K562 (cell line): ENCODE data around the gene NR0B2. TPM values are rescaled to one million over a fixed set of nuclear protein-coding genes. Genes with fewer than 3 reads are reported as not detected.

Experiments
- BMI1 ChIP-seq: fragments of 150-350 bp; IDR thresholded peaks from 2 replicates; pipeline ENCODE4 v1.6.1; 2014; ENCODE audit warnings: low read length
- CLOCK ChIP-seq: fragments of 250-450 bp; sonication (Bioruptor Pico); IDR thresholded peaks from 2 replicates; pipeline ENCODE4 v1.4.0; 2020; ENCODE audit warnings: mild to moderate bottlenecking, moderate library complexity, borderline replicate concordance
- ETV1 ChIP-seq: fragments of 450-650 bp; conservative IDR thresholded peaks from 2 replicates; pipeline ENCODE4 v1.6.1; 2016; ENCODE audit warnings: missing genetic modification characterization, control low read depth, low read depth, missing compliant biosample characterization
- FOXA3 ChIP-seq, 2 experiments: fragments of 450-650 bp in 1 of 2; sonication (generic) in 1 of 2; formaldehyde crosslinking; IDR thresholded peaks in 1 of 2; conservative IDR thresholded peaks in 1 of 2; 2 replicates each; pipeline versions ENCODE4 v1.4.0 to v1.8.0; 2020 to 2022; ENCODE audit warnings: mild to moderate bottlenecking in 2 of 2, missing genetic modification reagents in 1 of 2
- GATA2 ChIP-seq: sonication (generic); formaldehyde crosslinking; IDR thresholded peaks from 2 replicates; pipeline ENCODE4 v1.4.0; 2020; ENCODE audit warnings: mild to moderate bottlenecking, missing genetic modification reagents
- JUNB ChIP-seq: fragments of 450-650 bp; formaldehyde crosslinking; conservative IDR thresholded peaks from 2 replicates; pipeline ENCODE4 v1.4.0; 2020; ENCODE audit warnings: mild to moderate bottlenecking
- KLF6 ChIP-seq: fragments of 250-450 bp; sonication (Bioruptor Pico); IDR thresholded peaks from 2 replicates; pipeline ENCODE4 v1.4.0; 2020; ENCODE audit warnings: mild to moderate bottlenecking, moderate library complexity, borderline replicate concordance
- MAX ChIP-seq: sonication (generic); formaldehyde crosslinking; IDR thresholded peaks from 2 replicates; pipeline ENCODE4 v1.9.0; 2022; ENCODE audit warnings: mild to moderate bottlenecking, missing genetic modification reagents
- MTA2 ChIP-seq: fragments of 450-650 bp; IDR thresholded peaks from 2 replicates; pipeline ENCODE4 v1.6.1; 2016; ENCODE audit warnings: low read depth
- NEUROD1 ChIP-seq: fragments of 150-350 bp; IDR thresholded peaks from 2 replicates; pipeline ENCODE4 v1.6.1; 2014; ENCODE audit warnings: borderline replicate concordance, low read length, low read depth; ENCODE audit not compliant: partially characterized antibody
- NFIC ChIP-seq: fragments of 450-650 bp; IDR thresholded peaks from 2 replicates; pipeline ENCODE4 v1.6.1; 2017; ENCODE audit warnings: mild to moderate bottlenecking, inconsistent platforms
- PHF20 ChIP-seq: fragments of 450-650 bp; IDR thresholded peaks from 2 replicates; pipeline ENCODE4 v1.6.1; 2018; ENCODE audit not compliant: partially characterized antibody
- RBM25 ChIP-seq: fragments of 200-400 bp; formaldehyde crosslinking; IDR thresholded peaks from 2 replicates; pipeline ENCODE4 v1.6.1; 2018; ENCODE audit warnings: low read length, low read depth, moderate library complexity; ENCODE audit not compliant: severe bottlenecking
- TCF3 ChIP-seq: sonication (generic); formaldehyde crosslinking; IDR thresholded peaks from 2 replicates; pipeline ENCODE4 v1.4.0; 2020; ENCODE audit warnings: mild to moderate bottlenecking, missing genetic modification reagents
- USF1 ChIP-seq: sonication (generic); formaldehyde crosslinking; IDR thresholded peaks from 2 replicates; pipeline ENCODE4 v1.9.0; 2022; ENCODE audit warnings: mild to moderate bottlenecking, missing genetic modification reagents
- XRCC4 ChIP-seq: IDR thresholded peaks from one replicate; pipeline ENCODE4 v1.6.1; 2011; ENCODE audit not compliant: insufficient read depth, insufficient read length; ENCODE audit errors: extremely low read depth
- ZNF592 ChIP-seq: fragments of 450-650 bp; IDR thresholded peaks from 2 replicates; pipeline ENCODE4 v1.6.1; 2017; ENCODE audit warnings: antibody characterized with exemption, mild to moderate bottlenecking
- ZNF77 ChIP-seq: fragments of 250-450 bp; sonication (Bioruptor Pico); IDR thresholded peaks from 2 replicates; pipeline ENCODE4 v1.5.0; 2020
- polyA plus RNA-seq, 8 experiments: library from polyadenylated mRNA; depleted of rRNA in 4 of 8; stranded (reverse) in 5 of 8; unstranded in 3 of 8; fragments of >200 nt; fragmentation: Nextera tagmentation in 2 of 8; fragmentation: Illumina TruSeq in 1 of 8; extraction: Ambion mirVana in 2 of 8; extraction: Trizol in 1 of 8; gene quantifications; 2 replicates each; pipeline versions ENCODE4 v1.2.1 to v1.2.3, GENCODE V29; 2011 to 2014; ENCODE audit warnings: inconsistent platforms in 1 of 8, missing spikeins in 1 of 8
- total RNA-seq, 7 experiments: library from RNA; depleted of rRNA in 6 of 7; stranded (reverse); fragments of >200 nt in 6 of 7; fragmentation: Illumina TruSeq in 2 of 7; extraction: Trizol in 2 of 7; gene quantifications; 2 replicates each; pipeline versions ENCODE4 v1.2.1 to v1.2.3, GENCODE V29; 2011 to 2021; ENCODE audit warnings: low replicate concordance in 1 of 7
- TF ChIP-seq, protein P1 (sequence below): IDR thresholded peaks from 2 replicates; pipeline ENCODE4 v1.6.1; 2011; ENCODE audit not compliant: insufficient read length; ENCODE audit errors: extremely low read depth

NR0B2 gene
- total and polyA plus RNA-seq, 9 of the 15 experiments (the other 6 are each of a cell fraction or from before 2014, with no cell fraction given), result not detected

DNA sequence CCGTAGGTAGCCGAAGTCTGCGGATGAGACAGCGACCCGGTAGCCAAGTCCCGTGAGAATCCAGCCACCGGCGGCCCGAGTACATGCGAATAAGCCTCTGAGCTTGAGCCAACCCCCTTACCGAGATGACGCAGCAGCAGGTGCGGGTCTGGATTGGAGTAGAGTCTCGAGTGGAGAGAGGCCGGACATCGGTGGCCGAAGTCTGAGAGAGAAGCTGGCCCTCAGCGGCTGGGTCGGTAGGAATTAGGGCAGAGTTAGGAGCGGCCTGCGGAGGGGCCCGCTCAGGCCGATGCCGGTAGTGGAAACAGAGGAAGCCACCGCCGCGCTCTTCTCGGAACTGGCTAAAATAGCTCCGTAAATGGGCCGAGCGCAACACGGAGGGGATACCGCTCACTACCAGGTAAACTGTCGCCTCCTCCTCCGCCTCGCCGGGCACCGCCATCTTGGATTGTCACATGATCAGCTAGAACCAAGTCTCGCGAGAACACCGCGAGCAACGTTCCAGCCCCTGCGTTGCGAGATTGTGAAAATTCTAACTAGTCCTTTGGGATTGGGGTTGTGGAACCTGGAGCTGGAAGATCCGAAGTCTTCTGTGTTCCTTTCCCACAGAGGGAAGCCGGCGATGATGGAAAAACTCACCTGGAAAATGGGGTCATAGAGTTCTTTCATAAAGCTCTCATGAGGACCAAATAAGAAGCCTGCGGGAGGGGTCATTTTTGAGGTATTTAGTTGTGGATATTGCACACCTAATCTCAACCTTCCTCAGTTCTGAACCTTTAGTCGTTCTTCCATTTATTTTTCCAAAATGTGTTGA lies 13.6 kb downstream of the NR0B2 start, which contains the start of gene GPATCH3 (continued):
- TF ChIP-seq, protein P1, sequence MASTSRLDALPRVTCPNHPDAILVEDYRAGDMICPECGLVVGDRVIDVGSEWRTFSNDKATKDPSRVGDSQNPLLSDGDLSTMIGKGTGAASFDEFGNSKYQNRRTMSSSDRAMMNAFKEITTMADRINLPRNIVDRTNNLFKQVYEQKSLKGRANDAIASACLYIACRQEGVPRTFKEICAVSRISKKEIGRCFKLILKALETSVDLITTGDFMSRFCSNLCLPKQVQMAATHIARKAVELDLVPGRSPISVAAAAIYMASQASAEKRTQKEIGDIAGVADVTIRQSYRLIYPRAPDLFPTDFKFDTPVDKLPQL, result peak; percentile 73
- no peak for TF ChIP-seq CLOCK (CRISPR knock-in tag)
- peak; percentile 90 for TF ChIP-seq RBM25
- TF ChIP-seq GATA2 (CRISPR knock-in tag), result no peak
- TF ChIP-seq ZNF77 (CRISPR knock-in tag), result no peak
- TF ChIP-seq PHF20, result peak; percentile 100
- TF ChIP-seq JUNB (CRISPR knock-in tag), result no peak
- TF ChIP-seq FOXA3 (CRISPR knock-in tag; conservative IDR thresholded peaks at IDR 0.05 in 1 of 2, IDR thresholded peaks at IDR 0.05 in 1 of 2), result no peak; a peak in 1 of 4 replicates
- TF ChIP-seq NEUROD1, result peak; percentile 50
- TF ChIP-seq MTA2, result no peak
- no peak; the same call in 1 of the 2 replicates for TF ChIP-seq ZNF592
- TF ChIP-seq USF1, result peak; percentile 98
- no peak for TF ChIP-seq KLF6
- TF ChIP-seq NFIC, result peak; percentile 37
- no peak for TF ChIP-seq ETV1 (tag)
- TF ChIP-seq XRCC4, result no peak
- 0 out of 2 replicates have a peak, but pooled peaks have one; percentile 11 for TF ChIP-seq TCF3 (CRISPR knock-in tag)
- peak; percentile 55; the same call in 1 of the 2 replicates for TF ChIP-seq MAX (CRISPR knock-in tag)
- TF ChIP-seq BMI1, result no peak
